Type B pancreatic cell (in vitro differentiated cells): ENCODE data around the gene INF2. TPM values are rescaled to one million over a fixed set of nuclear protein-coding genes. Genes with fewer than 3 reads are reported as not detected.

ENCODE experiments used
- DNase-seq: peaks from one replicate; pipeline ENCODE4 v3.0.0; 2021; ENCODE audit warnings: mixed read lengths; ENCODE audit not compliant: unreplicated experiment; ENCODE audit errors: extremely low spot score
- H3K27ac Mint-ChIP-seq: 2 replicates; pipeline ENCODE4 v1.8.0; 2021; ENCODE audit warnings: mild to moderate bottlenecking, mixed read lengths
- H3K27me3 Mint-ChIP-seq: 2 replicates; pipeline ENCODE4 v1.8.0; 2021; ENCODE audit warnings: mixed read lengths
- H3K36me3 Mint-ChIP-seq: 2 replicates; pipeline ENCODE4 v1.8.0; 2021; ENCODE audit warnings: mixed read lengths
- H3K4me1 Mint-ChIP-seq: one replicate; pipeline ENCODE4 v1.8.0; 2021; ENCODE audit warnings: mixed read lengths; ENCODE audit not compliant: unreplicated experiment
- H3K4me3 Mint-ChIP-seq: 2 replicates; pipeline ENCODE4 v1.8.0; 2021; ENCODE audit warnings: mild to moderate bottlenecking, mixed read lengths
- H3K9me3 Mint-ChIP-seq: 2 replicates; pipeline ENCODE4 v1.8.0; 2021; ENCODE audit warnings: mixed read lengths
- CTCF ChIP-seq: fragments of 200-600 bp; sonication (generic); conservative IDR thresholded peaks from 2 replicates; pipeline ENCODE4 v1.5.0; 2021; ENCODE audit warnings: antibody characterized with exemption, mild to moderate bottlenecking
- total RNA-seq: library from RNA; stranded (reverse); gene quantifications from 2 replicates; pipeline ENCODE4 v1.2.1, GENCODE V29; 2021; ENCODE audit warnings: low replicate concordance

INF2 gene
- total RNA-seq, 1 donor from 2014 or later, result 45.6 TPM

DNA sequence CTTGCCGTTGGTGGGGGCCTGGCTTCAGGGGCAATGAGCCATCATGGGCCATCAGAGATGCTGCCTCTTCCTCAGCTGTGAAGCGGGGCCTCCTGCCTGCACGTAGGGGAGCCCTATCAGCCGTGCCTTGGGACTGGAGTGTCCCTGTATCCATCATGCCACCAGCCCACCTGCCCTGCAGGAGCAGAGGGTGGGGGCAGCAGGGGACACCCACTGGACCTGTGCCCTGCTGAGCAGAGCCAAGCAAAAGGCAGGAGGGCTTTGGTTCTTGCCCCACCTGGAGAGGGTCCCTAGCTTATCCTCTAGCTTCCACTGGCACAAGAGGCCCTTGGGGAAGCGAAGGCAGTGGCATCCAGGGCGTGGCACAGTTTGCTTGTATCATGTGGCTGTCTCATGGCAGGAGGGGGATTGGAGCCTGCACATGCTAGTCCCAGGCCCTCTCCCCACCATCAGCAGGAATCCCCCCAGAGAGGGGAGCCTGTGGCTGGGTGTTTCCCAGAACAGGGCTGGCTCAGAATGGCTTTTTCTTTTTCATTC, 44.7 kb downstream of the INF2 start:
- Mint-ChIP-seq H3K9me3 (no peaks in the 10 kb centered on the region), H3K27ac (no peak overlapping the region), H3K4me1 (no peaks in the 10 kb centered on the region), H3K36me3 (no peaks in the 10 kb centered on the region), H3K27me3 (peaks cover under 1% of the 10 kb centered on the region), H3K4me3 (no peak overlapping the region)
- TF ChIP-seq CTCF, result no peak
- no peak for DNase-seq

DNA sequence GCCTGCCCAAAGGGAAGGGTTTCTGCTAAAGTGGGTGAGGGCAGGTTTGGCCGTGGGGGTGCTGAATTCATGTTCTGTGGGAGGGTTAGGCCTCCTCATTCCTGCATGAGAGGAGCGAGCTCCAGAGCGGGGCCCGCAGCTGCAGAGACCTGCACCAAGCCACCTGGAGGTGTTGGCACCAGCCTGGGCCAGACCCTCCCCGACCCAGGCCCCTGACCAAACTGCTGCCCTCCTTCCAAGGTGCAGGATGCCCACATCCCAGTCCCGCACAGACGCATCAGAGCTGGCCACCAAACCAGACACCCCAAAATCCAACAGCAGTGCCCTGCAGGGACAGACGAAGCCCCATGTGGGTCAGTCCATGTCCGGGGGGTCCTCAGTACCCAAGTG, 45.2 kb downstream of the INF2 start:
- DNase-seq, result no peak
- Mint-ChIP-seq H3K9me3 (no peaks in the 10 kb centered on the region), H3K4me1 (no peaks in the 10 kb centered on the region), H3K27ac (no peak overlapping the region), H3K4me3 (no peak overlapping the region), H3K36me3 (no peaks in the 10 kb centered on the region), H3K27me3 (no peaks in the 10 kb centered on the region)
- no peak for TF ChIP-seq CTCF

GRCh38 chr14:104734991-104735779, 45.8 kb downstream of the INF2 start:
- Mint-ChIP-seq H3K27ac (no peak overlapping the region), H3K27me3 (no peaks in the 10 kb centered on the region), H3K4me1 (no peaks in the 10 kb centered on the region), H3K9me3 (no peaks in the 10 kb centered on the region), H3K36me3 (no peaks in the 10 kb centered on the region), H3K4me3 (no peak overlapping the region)
- TF ChIP-seq CTCF, result no peak
- no peak for DNase-seq

DNA sequence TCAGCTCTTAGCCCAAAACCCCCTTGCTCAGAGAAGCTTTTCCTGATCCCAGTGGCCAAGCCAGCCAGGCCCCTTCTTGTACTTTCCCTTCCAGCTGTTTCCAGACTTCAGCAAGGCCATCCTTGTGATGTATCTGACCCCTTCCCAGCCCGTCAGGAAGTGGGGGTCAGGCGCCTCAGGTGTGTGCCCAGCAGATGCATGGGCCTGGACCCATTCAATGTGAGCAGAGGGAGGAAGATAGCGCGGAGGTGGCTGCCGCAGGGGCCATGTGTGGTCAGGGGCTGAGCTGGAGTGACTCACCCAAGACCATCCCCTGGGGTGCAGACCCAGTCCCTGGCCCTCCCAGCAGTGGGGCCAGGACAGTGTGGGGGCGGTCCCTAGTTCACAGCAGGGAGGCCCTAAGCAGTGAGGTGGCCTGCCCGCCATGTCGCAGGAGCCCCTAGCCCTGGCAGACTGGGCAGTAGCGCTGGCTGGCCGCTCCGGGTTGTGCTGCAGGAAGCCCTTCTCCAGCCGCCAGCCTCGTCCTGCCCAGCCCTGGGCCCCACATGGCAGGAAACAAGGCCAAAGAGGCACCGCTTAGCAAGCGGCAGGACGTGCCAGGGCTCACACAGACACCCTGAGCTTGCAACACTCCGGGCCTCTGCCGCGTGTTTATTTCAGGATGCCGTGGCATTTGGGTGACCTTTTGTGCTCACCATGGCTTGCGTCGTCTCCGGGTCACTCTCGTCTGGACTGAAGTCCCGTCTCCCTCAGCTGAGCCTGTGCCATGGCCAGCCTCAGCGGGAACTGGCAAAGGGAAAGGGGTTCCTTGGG, 46.6 kb downstream of the INF2 start:
- Mint-ChIP-seq H3K27me3 (no peaks in the 10 kb centered on the region), H3K9me3 (no peaks in the 10 kb centered on the region), H3K36me3 (no peaks in the 10 kb centered on the region), H3K4me1 (no peaks in the 10 kb centered on the region), H3K27ac (no peak overlapping the region), H3K4me3 (no peak overlapping the region)
- no peak for DNase-seq
- TF ChIP-seq CTCF, result no peak

DNA sequence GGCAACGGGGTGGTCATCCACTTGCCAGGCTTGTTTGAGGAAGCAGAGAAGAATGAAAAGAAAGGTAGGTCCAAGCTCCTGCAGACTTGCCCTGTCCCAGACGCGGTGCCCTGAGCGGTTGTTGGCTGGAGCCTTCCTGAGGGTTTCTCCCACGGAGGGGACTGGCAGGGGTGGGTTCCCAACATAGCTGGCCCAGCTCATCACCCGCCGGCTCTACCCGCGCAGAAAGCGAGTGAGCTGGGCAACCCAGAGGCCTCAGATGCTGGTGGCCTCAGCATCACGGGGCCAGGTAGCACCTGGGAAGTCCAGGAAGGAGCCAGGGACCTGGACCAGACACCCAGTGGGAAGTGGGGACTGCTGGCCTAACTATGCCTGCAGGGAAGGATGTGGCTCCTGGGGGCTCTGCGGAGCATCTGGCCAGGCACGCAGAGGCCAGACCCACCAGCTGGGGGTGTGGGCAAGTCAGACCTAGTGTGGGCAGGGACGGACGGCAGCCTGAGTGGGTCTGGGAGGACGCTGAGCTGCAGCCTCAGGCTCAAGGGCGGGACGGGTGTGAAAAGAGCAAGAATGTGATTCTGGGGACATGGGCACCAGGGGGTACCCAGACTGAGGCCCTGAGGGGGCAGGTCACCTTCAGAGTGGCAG, 49.1 kb downstream of the INF2 start:
- TF ChIP-seq CTCF, result no peak
- no peak for DNase-seq
- no peaks in the 10 kb centered on the region for H3K4me1 Mint-ChIP-seq
- no peak overlapping the region for H3K4me3 Mint-ChIP-seq
- H3K36me3 Mint-ChIP-seq, result no peaks in the 10 kb centered on the region
- no peaks in the 10 kb centered on the region for H3K27me3 Mint-ChIP-seq
- no peaks in the 10 kb centered on the region for H3K9me3 Mint-ChIP-seq
- no peak overlapping the region for H3K27ac Mint-ChIP-seq
